ENCODE data around the gene MARCHF3.

DNA sequence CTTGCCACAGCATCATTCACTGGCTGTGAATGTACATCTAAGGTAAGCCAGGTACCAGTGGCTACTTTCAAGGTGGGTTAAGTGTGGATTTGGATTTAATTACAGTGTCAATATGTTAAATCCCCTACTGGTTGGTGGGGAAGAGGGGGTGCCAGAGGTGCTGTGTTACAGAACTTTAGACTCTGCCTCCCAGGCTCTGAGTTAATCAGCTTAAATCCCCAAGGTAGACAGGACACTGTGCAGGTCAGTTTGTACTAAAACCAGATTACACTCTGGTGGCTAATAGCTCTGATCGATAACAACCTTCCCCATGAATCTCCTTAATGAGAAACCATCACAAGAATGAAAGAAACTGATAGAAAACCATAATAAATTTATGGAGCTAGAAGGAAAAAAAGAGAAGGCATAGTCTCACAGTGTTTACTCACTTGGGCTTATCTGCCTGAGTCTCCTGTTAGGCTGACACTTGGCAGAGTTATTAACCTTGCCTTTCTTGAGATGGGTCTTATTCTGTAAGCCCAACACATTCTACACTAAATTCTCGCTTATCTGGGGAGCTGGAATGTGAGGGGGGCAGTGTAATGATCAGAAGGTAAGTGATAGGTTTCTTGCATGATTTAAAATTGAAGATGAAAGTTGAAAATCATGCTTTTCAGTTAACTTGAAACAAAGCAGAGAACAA, 146.7 kb downstream of the MARCHF3 start:
- no peak for TF ChIP-seq FOXP1 (CRISPR knock-in tag; IDR thresholded peaks at IDR 0.05; ENCODE audit: borderline replicate concordance)
- TF ChIP-seq, protein P1, sequence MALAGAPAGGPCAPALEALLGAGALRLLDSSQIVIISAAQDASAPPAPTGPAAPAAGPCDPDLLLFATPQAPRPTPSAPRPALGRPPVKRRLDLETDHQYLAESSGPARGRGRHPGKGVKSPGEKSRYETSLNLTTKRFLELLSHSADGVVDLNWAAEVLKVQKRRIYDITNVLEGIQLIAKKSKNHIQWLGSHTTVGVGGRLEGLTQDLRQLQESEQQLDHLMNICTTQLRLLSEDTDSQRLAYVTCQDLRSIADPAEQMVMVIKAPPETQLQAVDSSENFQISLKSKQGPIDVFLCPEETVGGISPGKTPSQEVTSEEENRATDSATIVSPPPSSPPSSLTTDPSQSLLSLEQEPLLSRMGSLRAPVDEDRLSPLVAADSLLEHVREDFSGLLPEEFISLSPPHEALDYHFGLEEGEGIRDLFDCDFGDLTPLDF (CRISPR knock-in tag; IDR thresholded peaks at IDR 0.05) = no peak
- TF ChIP-seq NFYB (CRISPR knock-in tag; conservative IDR thresholded peaks at IDR 0.05; ENCODE audit: low read depth) = no peak

Measured in WTC11 (cell line).